ENCODE measurements around the gene ELAC2. TPM values are rescaled to one million over a fixed set of nuclear protein-coding genes. Genes with fewer than 3 reads are reported as not detected.

The ELAC2 gene
- total RNA-seq, 5 donors from 2014 or later (not counting 1 experiment from before 2014, with no cell fraction given), result 62.5 to 71.6 (median 66.4) TPM

GRCh38 chr17:13047011-13047606 is 29.3 kb upstream of the ELAC2 start:
- H3K27me3 Mint-ChIP-seq, result peaks cover 18% of the 10 kb centered on the region in 2 donors
- 75% methylated on average over 10 of the region's 16 CpGs for WGBS (ENCODE audit: insufficient coverage)
- no peak overlapping the region for H3K4me3 Mint-ChIP-seq

GRCh38 chr17:13046361-13046760 is 28.5 kb upstream of the ELAC2 start:
- POLR2A ChIA-PET, result no interaction called here
- Mint-ChIP-seq H3K27me3 (peaks cover 21 to 24% of the 10 kb centered on the region in 2 donors), H3K27ac (no peak overlapping the region), H3K4me3 (no peak overlapping the region), H3K9me3 (no peaks in the 10 kb centered on the region), H3K4me1 (no peaks in the 10 kb centered on the region), H3K36me3 (no peaks in the 10 kb centered on the region)
- no peaks in the 10 kb centered on the region for H3K36me3 ChIP-seq (ENCODE audit: control insufficient read depth in 2 of 2, extremely low read depth in 1 of 2, insufficient read depth in 1 of 2, low read length in 1 of 2)
- WGBS (ENCODE audit: insufficient coverage), result 90% methylated on average over 12 of the region's 12 CpGs
- ATAC-seq (replicated peaks in 1 of 4), result no peak
- no peak overlapping the region for H3K27ac ChIP-seq (ENCODE audit: low read length)
- H3K4me3 ChIP-seq (ENCODE audit: control insufficient read depth in 1 of 2, extremely low read depth in 1 of 2, low read length in 1 of 2), result no peak overlapping the region
- no peak for DNase-seq
- H3K4me1 ChIP-seq (ENCODE audit: control insufficient read depth in 1 of 2, extremely low read depth in 1 of 2, insufficient read depth in 2 of 2, low read length in 2 of 2), result no peaks in the 10 kb centered on the region
- CTCF ChIA-PET, result interaction anchor here in 1 of 2 donors (1.5 kb wide), 1 partner anchor 16 kb away, joined by 4 read pairs; no protein-coding TSS in a partner anchor
- H3K9me3 ChIP-seq, result no peaks in the 10 kb centered on the region
- H3K27me3 ChIP-seq (replicated peaks in 1 of 2; ENCODE audit: control insufficient read depth in 2 of 2, extremely low read depth in 1 of 2, insufficient read depth in 2 of 2, low read length in 1 of 2), result peaks cover 0 to 9% of the 10 kb centered on the region in 2 experiments

More at GRCh38 chr17:13047011-13047606, 29.3 kb upstream of the ELAC2 start:
- Mint-ChIP-seq H3K36me3 (no peaks in the 10 kb centered on the region), H3K4me1 (no peaks in the 10 kb centered on the region), H3K27ac (no peak overlapping the region), H3K9me3 (no peaks in the 10 kb centered on the region)
- Histone ChIP-seq H3K27me3 (replicated peaks in 1 of 2; ENCODE audit: control insufficient read depth in 2 of 2, extremely low read depth in 1 of 2, insufficient read depth in 2 of 2, low read length in 1 of 2) (peaks cover 0 to 6% of the 10 kb centered on the region in 2 experiments), H3K36me3 (ENCODE audit: control insufficient read depth in 2 of 2, extremely low read depth in 1 of 2, insufficient read depth in 1 of 2, low read length in 1 of 2) (no peaks in the 10 kb centered on the region), H3K9me3 (no peaks in the 10 kb centered on the region), H3K4me3 (ENCODE audit: control insufficient read depth in 1 of 2, extremely low read depth in 1 of 2, low read length in 1 of 2) (no peak overlapping the region), H3K4me1 (ENCODE audit: control insufficient read depth in 1 of 2, extremely low read depth in 1 of 2, insufficient read depth in 2 of 2, low read length in 2 of 2) (no peaks in the 10 kb centered on the region), H3K27ac (ENCODE audit: low read length) (no peak overlapping the region)
- CTCF ChIA-PET, result interaction anchor here in 1 of 2 donors (1.5 kb wide), 1 partner anchor 16 kb away, joined by 4 read pairs; no protein-coding TSS in a partner anchor
- DNase-seq (no peak), ATAC-seq (replicated peaks in 1 of 4) (no peak)
- POLR2A ChIA-PET, result no interaction called here

DNA sequence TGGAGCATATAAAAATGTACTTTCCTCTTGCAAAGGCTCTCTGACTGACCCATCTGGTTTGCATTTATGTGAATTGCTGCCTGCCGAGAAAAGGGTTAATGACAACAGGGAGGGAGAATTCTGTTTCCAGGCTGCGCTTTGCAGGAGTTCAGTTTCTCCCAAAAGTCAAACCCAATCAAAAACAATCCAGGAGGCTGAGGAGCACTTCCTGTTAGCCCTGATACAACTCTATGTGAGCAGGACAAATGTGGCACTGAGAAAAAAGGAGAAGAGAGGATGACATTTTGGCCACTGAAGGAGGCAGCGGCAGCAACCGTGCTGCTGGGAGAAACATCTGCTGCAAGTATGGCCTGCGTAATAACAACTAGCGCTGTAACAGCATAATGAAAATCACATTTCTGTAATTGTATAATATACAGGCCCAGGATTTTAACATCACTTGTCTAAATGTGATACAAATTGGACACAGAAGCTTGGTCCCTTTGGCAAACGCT is 26.8 kb upstream of the ELAC2 start:
- ATAC-seq (replicated peaks in 1 of 4) (no peak), DNase-seq (no peak)
- Mint-ChIP-seq H3K27me3 (peaks cover 19 to 23% of the 10 kb centered on the region in 2 donors), H3K27ac (no peak overlapping the region), H3K9me3 (no peaks in the 10 kb centered on the region), H3K4me3 (no peak overlapping the region), H3K4me1 (no peaks in the 10 kb centered on the region), H3K36me3 (no peaks in the 10 kb centered on the region)
- Histone ChIP-seq H3K27me3 (replicated peaks in 1 of 2; ENCODE audit: control insufficient read depth in 2 of 2, extremely low read depth in 1 of 2, insufficient read depth in 2 of 2, low read length in 1 of 2) (peaks cover 0 to 9% of the 10 kb centered on the region in 2 experiments), H3K9me3 (no peaks in the 10 kb centered on the region), H3K4me3 (ENCODE audit: control insufficient read depth in 1 of 2, extremely low read depth in 1 of 2, low read length in 1 of 2) (no peak overlapping the region), H3K36me3 (ENCODE audit: control insufficient read depth in 2 of 2, extremely low read depth in 1 of 2, insufficient read depth in 1 of 2, low read length in 1 of 2) (no peaks in the 10 kb centered on the region), H3K27ac (ENCODE audit: low read length) (no peak overlapping the region), H3K4me1 (ENCODE audit: control insufficient read depth in 1 of 2, extremely low read depth in 1 of 2, insufficient read depth in 2 of 2, low read length in 2 of 2) (no peaks in the 10 kb centered on the region)
- POLR2A ChIA-PET, result no interaction called here
- CTCF ChIA-PET, result no interaction called here
- WGBS (ENCODE audit: insufficient coverage), result 80% methylated on average over 1 of the region's 7 CpGs

DNA sequence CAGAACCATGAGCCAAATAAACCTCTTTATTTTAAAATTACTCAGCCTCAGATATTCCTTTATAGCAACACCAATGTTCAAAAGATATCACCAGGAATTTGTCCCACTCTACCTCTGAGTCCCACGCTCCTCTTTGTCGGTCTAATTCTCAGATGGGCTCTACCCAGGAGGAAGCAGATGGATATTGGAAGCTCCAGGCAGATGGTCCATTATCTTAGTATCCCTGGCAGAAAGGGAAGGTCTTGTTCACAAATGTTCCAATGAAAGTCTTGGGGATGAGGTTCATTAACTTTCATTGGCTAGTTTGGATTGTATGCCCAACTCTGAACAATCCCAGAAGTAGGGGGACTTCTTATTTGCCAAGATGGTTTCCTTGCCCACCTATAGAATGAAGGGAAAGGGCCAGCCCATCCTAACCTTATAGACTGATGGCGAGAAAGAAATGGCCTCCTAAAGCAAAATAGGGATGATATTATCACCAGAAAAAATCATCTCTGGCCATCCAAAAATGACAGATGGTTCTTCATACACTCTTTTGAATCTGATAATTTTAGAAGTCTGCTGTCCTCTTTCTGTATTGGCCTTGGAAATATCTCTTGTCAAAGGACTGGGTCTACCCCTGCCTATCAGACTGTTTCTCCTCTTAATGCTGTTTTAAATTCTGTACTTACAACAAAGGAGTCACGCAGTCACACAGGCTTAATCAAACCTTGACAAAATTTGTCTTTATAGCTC is 21.3 kb upstream of the ELAC2 start:
- no peaks in the 10 kb centered on the region for H3K9me3 ChIP-seq
- DNase-seq (no peak), ATAC-seq (replicated peaks in 1 of 4) (no peak)
- H3K4me3 ChIP-seq (ENCODE audit: control insufficient read depth in 1 of 2, extremely low read depth in 1 of 2, low read length in 1 of 2), result no peak overlapping the region
- 88% methylated on average over 2 of the region's 4 CpGs for WGBS (ENCODE audit: insufficient coverage)
- ChIA-PET POLR2A (no interaction called here), CTCF (interaction anchor here in 1 of 2 donors (0.8 to 1.2 kb wide), 2 partner anchors 9 kb away, joined by 3 read pairs; no protein-coding TSS in a partner anchor)
- H3K27ac ChIP-seq (ENCODE audit: low read length), result no peak overlapping the region
- peaks cover 14 to 19% of the 10 kb centered on the region in 2 donors for H3K27me3 Mint-ChIP-seq
- H3K4me1 ChIP-seq (ENCODE audit: control insufficient read depth in 1 of 2, extremely low read depth in 1 of 2, insufficient read depth in 2 of 2, low read length in 2 of 2), result no peaks in the 10 kb centered on the region
- peaks cover 0 to 3% of the 10 kb centered on the region in 2 experiments for H3K27me3 ChIP-seq (replicated peaks in 1 of 2; ENCODE audit: control insufficient read depth in 2 of 2, extremely low read depth in 1 of 2, insufficient read depth in 2 of 2, low read length in 1 of 2)
- H3K4me1 Mint-ChIP-seq, result no peaks in the 10 kb centered on the region
- no peak overlapping the region for H3K4me3 Mint-ChIP-seq
- peaks cover 5 to 21% (median 9%) of the 10 kb centered on the region in 3 donors for H3K9me3 Mint-ChIP-seq
- H3K27ac Mint-ChIP-seq, result no peak overlapping the region
- no peaks in the 10 kb centered on the region for H3K36me3 Mint-ChIP-seq
- H3K36me3 ChIP-seq (ENCODE audit: control insufficient read depth in 2 of 2, extremely low read depth in 1 of 2, insufficient read depth in 1 of 2, low read length in 1 of 2), result no peaks in the 10 kb centered on the region

- H3K36me3 Mint-ChIP-seq, result no peaks in the 10 kb centered on the region
- H3K4me1 ChIP-seq (ENCODE audit: control insufficient read depth in 1 of 2, extremely low read depth in 1 of 2, insufficient read depth in 2 of 2, low read length in 2 of 2), result peaks cover 0 to 6% of the 10 kb centered on the region in 2 experiments
- H3K27me3 ChIP-seq (replicated peaks in 1 of 2; ENCODE audit: control insufficient read depth in 2 of 2, extremely low read depth in 1 of 2, insufficient read depth in 2 of 2, low read length in 1 of 2), result peaks cover 0 to 2% of the 10 kb centered on the region in 2 experiments
- no peaks in the 10 kb centered on the region for H3K9me3 ChIP-seq
- peaks cover 5 to 21% (median 9%) of the 10 kb centered on the region in 3 donors for H3K9me3 Mint-ChIP-seq
- CTCF ChIA-PET, result no interaction called here
- no peaks in the 10 kb centered on the region for H3K36me3 ChIP-seq (ENCODE audit: control insufficient read depth in 2 of 2, extremely low read depth in 1 of 2, insufficient read depth in 1 of 2, low read length in 1 of 2)
- POLR2A ChIA-PET, result no interaction called here
- no peak overlapping the region for H3K4me3 ChIP-seq (ENCODE audit: control insufficient read depth in 1 of 2, extremely low read depth in 1 of 2, low read length in 1 of 2)
- no peak overlapping the region for H3K4me3 Mint-ChIP-seq
- no peak overlapping the region for H3K27ac ChIP-seq (ENCODE audit: low read length)
- ATAC-seq (replicated peaks in 1 of 4) (no peak), DNase-seq (no peak)
- H3K27me3 Mint-ChIP-seq, result peaks cover 2 to 8% of the 10 kb centered on the region in 2 donors
- H3K4me1 Mint-ChIP-seq, result peaks cover 4 to 6% (median 4%) of the 10 kb centered on the region in 3 donors
- H3K27ac Mint-ChIP-seq, result no peak overlapping the region
Measured at GRCh38 chr17:13036751-13037150, 18.9 kb upstream of the ELAC2 start.

GRCh38 chr17:13035420-13035819 is 17.6 kb upstream of the ELAC2 start:
- ChIA-PET CTCF (no interaction called here), POLR2A (no interaction called here)
- no peaks in the 10 kb centered on the region for H3K27me3 ChIP-seq (replicated peaks in 1 of 2; ENCODE audit: control insufficient read depth in 2 of 2, extremely low read depth in 1 of 2, insufficient read depth in 2 of 2, low read length in 1 of 2)
- no peaks in the 10 kb centered on the region for H3K9me3 ChIP-seq
- Mint-ChIP-seq H3K4me3 (no peak overlapping the region), H3K36me3 (no peaks in the 10 kb centered on the region), H3K27ac (no peak overlapping the region), H3K9me3 (peaks cover 5 to 21% (median 9%) of the 10 kb centered on the region in 3 donors), H3K27me3 (peaks cover 0 to under 1% of the 10 kb centered on the region in 2 donors), H3K4me1 (peaks cover 8 to 12% (median 12%) of the 10 kb centered on the region in 3 donors)
- H3K4me1 ChIP-seq (ENCODE audit: control insufficient read depth in 1 of 2, extremely low read depth in 1 of 2, insufficient read depth in 2 of 2, low read length in 2 of 2), result peaks cover 0 to 10% of the 10 kb centered on the region in 2 experiments
- WGBS (ENCODE audit: insufficient coverage), result no CpG with 5 or more reads among the region's 1 CpG
- H3K27ac ChIP-seq (ENCODE audit: low read length), result no peak overlapping the region
- H3K4me3 ChIP-seq (ENCODE audit: control insufficient read depth in 1 of 2, extremely low read depth in 1 of 2, low read length in 1 of 2), result no peak overlapping the region
- no peaks in the 10 kb centered on the region for H3K36me3 ChIP-seq (ENCODE audit: control insufficient read depth in 2 of 2, extremely low read depth in 1 of 2, insufficient read depth in 1 of 2, low read length in 1 of 2)
- ATAC-seq (replicated peaks in 1 of 4), result no peak
- no peak for DNase-seq

Measured in T-cell (primary cell).